Hematopoietic multipotent progenitor cell treated with erythropoietin and hydrocortisone succinate and interleukin-3 and kit ligand, for 17 days (in vitro differentiated cells): ENCODE data around the gene BIRC7.

Experiments
- DNase-seq: peaks from one replicate; pipeline ENCODE4 v3.0.0-alpha.2; 2015; ENCODE audit warnings: low spot score

The BIRC7 gene

GRCh38 chr20:63225082-63225454 is 10.6 kb upstream of the BIRC7 start:
- no peak for DNase-seq

GRCh38 chr20:63226042-63226943 is 9.4 kb upstream of the BIRC7 start:
- DNase-seq: no peak

DNA sequence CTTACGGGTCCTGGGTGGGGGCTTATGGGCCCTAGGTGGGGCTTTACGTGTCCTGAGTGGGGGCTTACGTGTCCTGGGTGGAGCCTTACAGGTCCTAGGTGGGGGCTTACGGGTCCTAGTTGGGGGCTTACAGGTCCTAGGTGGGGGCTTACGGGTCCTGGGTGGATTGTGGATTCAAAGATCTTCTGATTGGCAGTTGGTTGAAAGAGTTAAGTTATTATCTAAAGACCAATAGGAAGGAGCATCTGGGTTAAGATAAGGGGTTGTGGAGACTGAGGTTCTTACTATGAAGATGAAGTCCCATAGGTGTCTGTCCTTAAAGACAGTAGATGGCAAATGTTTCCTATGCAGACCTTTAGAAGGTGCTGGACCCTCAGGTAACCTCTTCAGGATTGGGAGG is 8.4 kb upstream of the BIRC7 start:
- no peak for DNase-seq

DNA sequence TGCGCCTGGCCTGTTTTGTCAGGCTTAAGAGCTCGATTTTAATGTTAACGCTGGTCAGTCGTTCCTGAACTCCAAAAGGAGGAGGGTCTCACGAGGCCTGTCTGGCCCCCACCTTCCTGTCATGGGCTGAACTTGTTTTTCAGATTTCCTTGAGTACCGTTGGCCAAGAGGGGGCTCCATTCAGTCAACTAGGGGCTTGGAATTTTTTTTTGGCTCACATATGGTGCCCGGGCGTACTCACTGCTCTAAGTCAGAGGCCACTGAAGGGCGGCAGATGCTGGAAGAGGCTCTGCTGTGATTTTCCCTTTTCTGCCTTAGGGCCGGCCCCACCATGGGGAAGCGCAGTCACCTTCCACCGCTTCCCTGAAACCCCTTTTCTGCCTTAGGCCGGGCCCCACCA is 6.9 kb upstream of the BIRC7 start:
- no peak for DNase-seq

GRCh38 chr20:63230800-63231268 is 4.9 kb upstream of the BIRC7 start:
- no peak for DNase-seq

- no peak for DNase-seq
Observed at GRCh38 chr20:63232235-63233060, 3.3 kb upstream of the BIRC7 start.

GRCh38 chr20:63233061-63233344 is 2.7 kb upstream of the BIRC7 start:
- DNase-seq: no peak

DNA sequence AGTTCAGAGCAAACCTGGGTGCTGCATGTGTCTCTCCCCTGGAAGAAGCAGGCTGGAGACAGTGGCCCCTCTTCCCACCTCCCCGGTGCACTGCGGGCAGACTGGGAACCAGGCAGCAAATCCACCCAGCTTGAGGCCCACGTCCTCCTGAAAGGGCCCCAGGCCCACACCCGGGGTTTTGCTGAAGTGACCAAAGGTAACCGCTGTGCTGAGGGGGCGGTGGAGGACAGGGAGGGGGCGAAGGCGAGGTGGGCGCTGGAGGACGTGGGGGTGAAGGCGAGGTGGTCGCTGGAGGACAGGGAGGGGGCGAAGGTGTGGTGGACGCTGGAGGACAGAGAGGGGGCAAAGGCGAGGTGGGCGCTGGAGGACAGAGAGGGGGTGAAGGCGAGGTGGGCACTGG is 1.8 kb upstream of the BIRC7 start:
- no peak for DNase-seq

GRCh38 chr20:63234693-63235398 is 859 bp upstream of the BIRC7 start:
- no peak for DNase-seq

- no peak for DNase-seq
Observed at GRCh38 chr20:63236116-63236837, 572 bp downstream of the BIRC7 start.

GRCh38 chr20:63238031-63238430 is 2.3 kb downstream of the BIRC7 start:
- no peak for DNase-seq

- DNase-seq: no peak
Observed at GRCh38 chr20:63238514-63239125, 2.9 kb downstream of the BIRC7 start.

DNA sequence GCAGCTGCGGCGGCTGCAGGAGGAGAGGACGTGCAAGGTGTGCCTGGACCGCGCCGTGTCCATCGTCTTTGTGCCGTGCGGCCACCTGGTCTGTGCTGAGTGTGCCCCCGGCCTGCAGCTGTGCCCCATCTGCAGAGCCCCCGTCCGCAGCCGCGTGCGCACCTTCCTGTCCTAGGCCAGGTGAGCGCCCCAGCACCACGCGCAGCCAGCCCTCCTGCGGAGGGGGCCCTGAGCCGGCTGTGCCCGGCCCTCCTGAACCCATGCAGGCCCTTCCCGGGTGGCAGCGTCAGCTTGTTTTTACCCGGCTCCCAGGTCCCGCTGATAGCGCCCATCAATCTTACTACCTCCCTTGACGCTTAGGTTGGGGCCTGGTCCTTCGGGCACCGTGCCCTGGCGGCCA is 3.7 kb downstream of the BIRC7 start:
- no peak for DNase-seq

- DNase-seq: no peak
Observed at GRCh38 chr20:63240004-63240403, 4.3 kb downstream of the BIRC7 start.

DNA sequence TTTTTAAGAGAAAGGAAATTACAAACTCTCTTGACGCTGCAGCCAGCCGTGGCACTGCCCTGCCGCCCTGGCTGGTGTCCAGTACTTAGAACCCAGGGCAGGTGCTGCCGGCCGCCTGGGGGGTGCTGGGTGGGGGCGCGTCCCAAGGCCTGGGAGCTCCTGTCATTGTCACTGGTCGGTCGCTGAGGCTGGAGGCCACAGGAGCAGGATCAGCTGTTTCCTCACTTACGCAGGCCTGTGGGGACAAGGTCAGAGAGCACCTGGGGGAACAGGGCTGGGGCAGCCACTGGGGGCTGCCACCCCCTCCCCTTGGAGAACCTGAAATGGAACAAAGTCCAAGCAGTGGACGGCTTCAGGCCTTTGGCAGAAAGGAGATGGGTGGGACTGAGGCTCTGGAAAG is 5.6 kb downstream of the BIRC7 start:
- DNase-seq: no peak

GRCh38 chr20:63242736-63243135 is 7.0 kb downstream of the BIRC7 start:
- no peak for DNase-seq

GRCh38 chr20:63243604-63244247 is 8.0 kb downstream of the BIRC7 start:
- no peak for DNase-seq

- DNase-seq: no peak
Observed at GRCh38 chr20:63244468-63244867, 8.8 kb downstream of the BIRC7 start.

- no peak for DNase-seq
Observed at GRCh38 chr20:63246490-63247288, 11.0 kb downstream of the BIRC7 start.

DNA sequence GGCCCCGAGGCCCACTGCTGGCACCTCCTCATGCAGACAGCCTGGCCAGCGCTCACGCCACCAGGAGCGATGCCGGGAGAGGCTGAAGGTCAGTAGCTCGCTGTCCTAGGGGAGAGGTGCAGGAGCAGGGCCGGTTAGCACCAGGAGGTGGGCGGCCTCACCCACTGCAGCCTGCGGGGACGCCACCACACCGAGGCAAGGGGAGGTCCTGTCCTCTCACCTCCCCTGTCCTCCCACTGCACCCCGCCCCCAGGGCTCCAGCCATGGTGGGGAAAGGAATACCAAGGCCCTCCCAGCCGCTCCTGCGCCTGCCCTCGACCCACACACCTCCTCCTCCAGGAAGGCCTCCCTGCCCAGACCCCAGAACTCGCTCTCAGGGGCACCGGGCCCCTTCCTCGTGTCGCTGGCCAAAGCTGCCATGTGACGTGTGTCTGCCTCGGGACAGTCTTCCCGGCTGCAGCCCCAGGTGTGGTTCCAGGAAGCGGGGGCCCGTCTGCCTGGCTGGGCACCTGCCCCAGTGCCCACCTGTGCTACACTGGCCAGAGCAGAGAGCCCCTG is 12.0 kb downstream of the BIRC7 start:
- DNase-seq: no peak
